COLO668 (cell line): Measurements from ENCODE around the gene UBA5.
A peak's percentile ranks its signal among the peaks of the same experiment; 100 is the strongest.

Experiments
- DNase-seq: peaks from one replicate; lab custom pipeline; 2025; ENCODE audit not compliant: unreplicated experiment; lab: John Stamatoyannopoulos, UW

The UBA5 gene

DNA sequence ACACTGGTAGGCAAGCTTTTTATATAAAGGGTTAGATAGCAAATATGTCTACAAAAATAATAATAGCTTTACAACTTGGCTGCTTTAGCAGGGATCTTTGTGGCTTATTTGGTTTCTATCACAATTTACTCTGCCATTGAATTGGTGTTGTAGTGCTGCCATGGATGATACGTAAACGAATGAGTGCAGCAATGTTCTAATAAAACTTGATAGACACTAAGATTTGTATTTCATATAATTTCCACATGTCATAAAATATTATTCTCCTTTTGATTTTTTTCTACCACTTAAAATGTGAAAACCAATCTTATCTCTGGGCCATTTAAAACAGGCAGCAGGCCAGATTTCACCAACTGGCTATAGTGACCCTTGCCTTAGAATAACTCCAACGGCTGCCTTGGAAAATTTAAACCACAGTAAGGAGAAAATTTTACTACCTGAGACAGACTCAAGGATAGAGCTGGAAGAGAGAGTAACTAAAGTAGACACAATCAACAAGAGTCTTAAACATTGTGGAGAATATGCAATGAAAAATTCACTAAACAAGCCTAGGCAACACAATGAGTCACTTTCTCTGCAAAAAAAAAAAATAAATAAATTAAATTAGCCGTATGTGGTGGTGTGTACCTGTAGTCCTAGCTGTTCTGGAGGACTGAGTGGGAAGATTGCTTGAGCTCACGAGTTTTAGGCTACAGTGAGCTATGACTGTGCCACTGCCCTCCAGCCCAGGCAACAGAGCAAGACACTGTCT lies 54.0 kb downstream of the UBA5 start:
- no peak for DNase-seq

DNA sequence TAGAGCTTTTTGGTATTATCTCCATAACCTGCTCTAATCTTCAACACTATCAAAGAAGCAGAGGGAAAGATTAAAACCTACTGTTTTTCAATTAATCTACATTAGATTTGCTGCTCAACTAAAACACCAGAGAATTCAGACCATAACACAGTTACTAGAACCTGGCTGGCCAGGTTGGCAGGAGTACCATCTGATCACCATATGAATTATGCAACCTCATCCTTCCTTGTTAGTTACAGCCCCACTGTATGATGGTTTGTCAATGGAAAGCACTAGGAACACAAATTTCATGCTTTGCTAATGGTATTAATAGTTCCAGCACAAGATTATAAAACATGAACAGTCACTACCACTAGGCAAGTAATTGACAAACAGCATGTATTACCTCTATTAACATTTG lies 56.2 kb downstream of the UBA5 start:
- DNase-seq = no peak

DNA sequence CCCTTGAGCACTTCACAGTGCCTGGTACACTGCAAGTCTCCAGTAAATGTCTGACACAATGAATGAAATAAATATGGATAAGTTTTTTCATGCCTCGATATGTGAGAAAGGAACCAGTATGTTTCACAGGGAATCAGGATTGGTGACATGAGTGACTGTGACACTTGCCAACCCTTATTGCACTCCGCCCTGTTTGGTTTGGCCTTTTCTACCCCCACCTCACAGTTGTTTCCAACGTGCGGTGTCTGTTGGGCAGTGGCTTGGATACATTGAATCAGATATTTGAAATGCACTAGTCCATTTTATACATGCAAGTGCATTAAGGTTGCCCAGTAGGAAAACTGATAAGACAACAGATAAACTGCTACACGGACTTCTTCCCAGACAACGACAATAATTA lies 60.1 kb downstream of the UBA5 start:
- DNase-seq = no peak

DNA sequence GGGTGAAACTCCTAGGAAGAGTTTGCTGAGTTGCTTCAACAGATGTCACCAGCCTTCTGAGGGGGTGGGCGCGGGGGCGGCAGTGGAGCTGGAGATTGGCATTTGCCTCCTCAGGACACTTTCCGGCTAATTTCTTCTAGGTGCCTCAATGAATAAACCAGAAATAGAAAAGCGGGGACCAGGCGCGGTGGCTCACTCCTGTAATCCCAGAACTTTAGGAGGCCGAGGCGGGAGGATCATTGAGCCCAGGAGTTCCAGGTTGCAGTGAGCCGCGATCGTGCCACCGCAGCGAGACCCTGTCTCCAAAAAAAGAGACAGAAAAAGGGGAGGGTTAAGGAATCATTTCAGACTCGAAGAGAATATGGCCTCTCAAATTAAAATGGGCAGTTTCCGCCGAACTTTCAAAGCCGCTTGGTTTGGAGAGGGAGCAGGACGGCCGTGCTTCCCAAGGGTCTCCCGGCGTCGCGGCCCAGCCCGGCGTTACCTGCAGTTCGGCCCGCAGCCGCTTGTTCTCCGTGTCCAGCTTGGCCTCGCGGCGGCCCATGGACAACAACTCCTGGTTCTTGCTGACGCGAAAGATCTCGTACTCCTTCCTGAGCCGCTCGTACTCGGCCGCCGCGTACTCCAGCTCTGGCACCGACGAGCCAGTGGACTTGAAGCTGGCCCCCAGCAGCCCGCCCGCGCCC lies 61.5 kb downstream of the UBA5 start:
- peak; percentile 58 for DNase-seq

DNA sequence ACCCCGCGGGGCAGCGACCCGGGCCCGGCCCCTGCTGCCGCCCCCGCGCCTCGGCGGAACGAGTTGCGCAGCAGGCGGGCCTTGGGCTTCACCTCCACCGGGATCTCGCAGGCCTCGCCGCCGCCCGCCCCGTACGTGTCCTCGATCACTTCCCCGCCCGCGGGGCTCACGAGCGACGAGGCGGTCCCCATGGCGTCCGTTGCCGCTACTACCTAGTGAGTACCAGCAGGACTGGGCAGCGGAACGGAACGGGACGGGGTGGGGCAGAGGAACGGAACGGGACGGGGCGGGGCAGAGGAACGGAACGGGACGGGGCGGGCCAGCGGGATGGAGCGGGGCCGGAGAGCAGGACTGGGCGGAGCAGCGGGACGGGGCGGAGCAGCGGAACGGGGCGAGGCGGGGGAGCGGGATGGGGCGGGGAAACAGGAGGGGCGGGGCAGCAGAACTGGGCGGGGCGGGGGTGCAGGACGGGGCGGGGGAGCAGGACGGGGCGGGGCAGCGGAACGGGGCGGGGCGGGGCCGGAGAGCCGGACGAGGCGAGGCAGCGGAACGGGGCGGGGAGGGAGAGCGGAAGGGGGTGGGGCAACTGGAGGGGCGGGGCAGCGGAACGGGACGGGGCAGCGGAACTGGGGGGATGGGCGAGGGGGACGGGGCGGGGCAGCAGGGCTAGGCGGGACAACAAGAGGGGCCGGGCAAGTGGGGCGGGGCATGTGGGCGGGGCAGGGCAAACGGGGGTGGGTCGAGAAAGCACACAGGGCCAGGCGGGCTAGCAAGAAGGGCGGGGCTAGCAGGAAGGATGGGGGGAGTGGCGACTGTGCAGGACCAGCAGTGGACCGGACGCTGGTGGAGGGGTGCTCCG lies 62.3 kb downstream of the UBA5 start, which contains the start of gene NPHP3:
TSS of gene NPHP3 (minus strand) at position 245 of the 859 bp plus-strand sequence. CDS start at position 191, 54 bp downstream.
- peak; percentile 89 for DNase-seq

DNA sequence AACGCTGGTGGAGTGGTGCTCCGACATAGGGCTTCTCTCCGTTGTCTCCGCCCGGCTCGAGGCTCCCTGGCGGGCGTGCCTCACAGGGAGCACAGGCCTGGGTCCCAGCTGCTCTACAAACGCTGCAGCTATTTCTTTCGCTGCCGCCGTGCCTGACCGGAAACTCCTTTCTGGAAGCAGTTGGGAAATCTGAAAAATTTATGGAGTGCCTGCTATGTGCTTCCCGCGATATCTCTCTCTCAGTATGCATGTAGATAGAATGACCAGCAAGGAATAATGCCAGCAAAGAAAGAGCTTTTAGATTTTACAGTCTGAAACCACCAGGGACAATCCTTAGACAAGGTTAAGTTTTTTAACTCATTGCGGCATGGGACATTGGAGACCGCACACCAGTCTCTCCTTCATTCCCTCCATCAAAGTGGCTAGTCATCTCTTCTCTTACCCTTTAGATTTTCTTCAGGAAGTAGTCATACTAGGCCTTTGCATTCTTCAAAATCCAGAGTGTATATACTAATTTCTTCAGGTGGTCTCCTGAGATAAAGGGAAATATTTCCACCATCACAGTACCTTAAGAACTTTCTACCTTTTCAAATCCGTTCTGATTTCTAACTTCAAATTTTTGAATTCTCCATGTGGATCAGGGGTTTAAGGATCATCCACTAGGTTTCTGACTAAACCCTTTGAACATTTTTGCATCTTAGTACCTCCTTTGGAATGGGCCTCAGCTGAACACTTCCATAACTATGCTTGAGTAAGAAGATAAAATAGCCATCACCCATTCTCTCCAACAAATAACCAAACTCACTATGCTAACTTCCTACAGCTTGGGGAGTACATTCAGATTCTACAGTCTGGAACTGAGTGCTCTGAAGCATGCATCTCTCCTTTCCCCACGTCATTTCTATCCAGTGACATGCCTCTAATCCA lies 63.2 kb downstream of the UBA5 start:
- DNase-seq = no peak

DNA sequence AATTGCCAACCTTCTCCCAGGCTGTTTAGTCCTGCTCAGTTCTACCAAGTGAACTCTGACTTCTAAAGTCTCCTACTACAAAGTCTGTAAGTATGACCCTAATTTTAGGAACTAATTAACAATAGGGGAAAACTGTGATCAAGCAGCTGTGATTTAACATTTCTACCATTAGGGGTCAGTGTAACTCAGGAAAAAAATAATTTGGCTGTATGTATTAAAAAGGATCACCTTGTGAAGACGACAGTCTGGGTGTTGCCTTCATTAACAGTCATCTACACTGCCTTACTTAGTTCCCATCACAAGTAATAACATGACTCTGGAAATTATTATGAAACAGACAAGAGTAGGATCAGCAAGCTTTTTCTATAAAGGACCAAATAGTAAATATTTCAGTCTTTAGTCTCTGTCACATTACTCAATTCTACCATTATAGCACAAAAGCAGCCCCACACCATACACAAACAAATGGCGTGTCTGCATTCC lies 66.3 kb downstream of the UBA5 start:
- no peak for DNase-seq
